Neural cell (in vitro differentiated cells): ENCODE measurements around the gene LYPLAL1. TPM values are rescaled to one million over a fixed set of nuclear protein-coding genes. Genes with fewer than 3 reads are reported as not detected.

ENCODE experiments used
- H2AFZ ChIP-seq: fragments of 200-600, 300-800 bp; sonication (generic), shearing (Covaris generic); 2 replicates; pipeline ENCODE4 v1.6.0; 2014; ENCODE audit warnings: low read depth, mild to moderate bottlenecking, antibody characterized with exemption, low read length, moderate library complexity
- H3F3A ChIP-seq: fragments of 200-600 bp; shearing (Covaris generic); 2 replicates; pipeline ENCODE4 v1.6.1; 2016; ENCODE audit warnings: mild to moderate bottlenecking, moderate library complexity, mixed read lengths, antibody characterized with exemption, low read length; ENCODE audit not compliant: insufficient read depth, poor library complexity, severe bottlenecking
- H3K27ac ChIP-seq: fragments of 200-600, 300-800 bp; sonication (generic), shearing (Covaris generic); 2 replicates; pipeline ENCODE4 v1.5.1; 2014; ENCODE audit warnings: mild to moderate bottlenecking, low read length, moderate library complexity
- H3K27me3 ChIP-seq: fragments of 300-800, 200-600 bp; sonication (generic), shearing (Covaris generic); 2 replicates; pipeline ENCODE4 v1.6.0; 2014; ENCODE audit warnings: mild to moderate bottlenecking, low read depth, low read length, moderate library complexity; ENCODE audit not compliant: insufficient read depth
- H3K36me3 ChIP-seq: fragments of 300-800, 200-600 bp; sonication (generic), shearing (Covaris generic); 2 replicates; pipeline ENCODE4 v1.5.1; 2014; ENCODE audit warnings: mild to moderate bottlenecking, antibody characterized with exemption, low read length, moderate library complexity; ENCODE audit not compliant: insufficient read depth
- H3K4me2 ChIP-seq: fragments of 300-800, 200-600 bp; sonication (generic), shearing (Covaris generic); 2 replicates; pipeline ENCODE4 v1.6.0; 2014; ENCODE audit warnings: mild to moderate bottlenecking, low read length
- H3K4me3 ChIP-seq: fragments of 300-800, 200-600 bp; sonication (generic), shearing (Covaris generic); 2 replicates; pipeline ENCODE4 v1.5.1; 2014; ENCODE audit warnings: mild to moderate bottlenecking, low read length, moderate library complexity
- H3K79me2 ChIP-seq: fragments of 200-600 bp; shearing (Covaris generic); replicated peaks from 2 replicates; pipeline ENCODE4 v1.6.0; 2014; ENCODE audit warnings: mild to moderate bottlenecking, low read length, moderate library complexity; ENCODE audit not compliant: insufficient read depth
- H3K9ac ChIP-seq: fragments of 300-800, 200-600 bp; sonication (generic), shearing (Covaris generic); 2 replicates; pipeline ENCODE4 v1.6.1; 2016; ENCODE audit warnings: mild to moderate bottlenecking, low read length, mixed read lengths
- H3K9me2 ChIP-seq: fragments of 200-600 bp; shearing (Covaris generic); 2 replicates; pipeline ENCODE4 v1.6.1; 2016; ENCODE audit warnings: mild to moderate bottlenecking, low read length, mixed read lengths; ENCODE audit not compliant: insufficient read depth
- H3K9me3 ChIP-seq: fragments of 200-600, 300-800 bp; sonication (generic), shearing (Covaris generic); 2 replicates; pipeline ENCODE4 v1.6.1; 2016; ENCODE audit warnings: mild to moderate bottlenecking, mixed run types, low read length, moderate library complexity, mixed read lengths
- H4K20me1 ChIP-seq: fragments of 200-600 bp; shearing (Covaris generic); 2 replicates; pipeline ENCODE4 v1.6.1; 2016; ENCODE audit warnings: mild to moderate bottlenecking, mixed run types; ENCODE audit not compliant: insufficient read depth
- EP300 ChIP-seq: fragments of 450-650 bp; conservative IDR thresholded peaks from 2 replicates; pipeline ENCODE4 v1.6.1; 2014; ENCODE audit warnings: antibody characterized with exemption, mild to moderate bottlenecking, moderate library complexity; ENCODE audit not compliant: poor library complexity, severe bottlenecking
- EZH2 ChIP-seq: fragments of 200-600, 300-800 bp; shearing (Covaris generic), sonication (generic); IDR thresholded peaks from 2 replicates; pipeline ENCODE4 v1.6.1; 2014; ENCODE audit warnings: antibody characterized with exemption, low read length, borderline replicate concordance, mild to moderate bottlenecking; ENCODE audit not compliant: insufficient read depth, poor library complexity, severe bottlenecking
- MXI1 ChIP-seq: fragments of 450-650 bp; conservative IDR thresholded peaks from 2 replicates; pipeline ENCODE4 v1.6.1; 2014; ENCODE audit warnings: antibody characterized with exemption, mild to moderate bottlenecking; ENCODE audit not compliant: poor library complexity, severe bottlenecking
- POLR2AphosphoS5 ChIP-seq: IDR thresholded peaks from 2 replicates; pipeline ENCODE4 v1.6.1; 2012
- RAD21 ChIP-seq: fragments of 450-650 bp; conservative IDR thresholded peaks from 2 replicates; pipeline ENCODE4 v1.6.1; 2014; ENCODE audit warnings: antibody characterized with exemption, mild to moderate bottlenecking, moderate library complexity
- SMC3 ChIP-seq: fragments of 450-650 bp; conservative IDR thresholded peaks from 2 replicates; pipeline ENCODE4 v1.6.1; 2014; ENCODE audit warnings: antibody characterized with exemption, mild to moderate bottlenecking, moderate library complexity; ENCODE audit not compliant: poor library complexity
- TAF1 ChIP-seq: IDR thresholded peaks from 2 replicates; pipeline ENCODE4 v1.6.1; 2012; ENCODE audit warnings: low read depth
- polyA plus RNA-seq: library from polyadenylated mRNA; depleted of rRNA; stranded (reverse); fragments of >200 nt; gene quantifications from 2 replicates; pipeline ENCODE4 v1.2.3, GENCODE V29; 2014
- TF ChIP-seq, protein P1 (sequence below): IDR thresholded peaks from 2 replicates; pipeline ENCODE4 v1.6.1; 2012; ENCODE audit warnings: borderline replicate concordance
- TF ChIP-seq, protein P2 (sequence below): fragments of 450-650 bp; IDR thresholded peaks from 2 replicates; pipeline ENCODE4 v1.5.1; 2014; ENCODE audit warnings: antibody characterized with exemption, mild to moderate bottlenecking, moderate library complexity; ENCODE audit not compliant: poor library complexity, severe bottlenecking

Gene LYPLAL1
- polyA plus RNA-seq, 1 donor from 2014 or later = 38.1 TPM

DNA sequence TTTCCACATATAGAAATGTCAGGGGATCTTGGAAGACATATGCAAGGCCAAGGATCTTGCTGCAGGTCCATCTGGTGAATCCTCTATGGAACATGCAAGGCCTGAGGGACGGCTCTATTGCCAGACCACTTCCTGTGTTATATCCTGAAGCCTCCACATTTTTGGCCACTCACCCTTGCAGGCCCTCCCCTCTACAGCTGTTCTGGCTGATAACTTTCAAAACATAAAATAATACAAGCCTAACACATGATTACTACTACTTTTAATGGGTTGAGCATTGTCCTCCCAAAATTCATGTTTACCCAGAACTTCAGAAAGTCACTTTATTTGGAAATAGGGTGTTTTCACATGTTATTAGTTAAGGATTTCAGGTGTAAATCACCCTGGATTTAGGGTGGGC is 18.5 kb upstream of the LYPLAL1 start:
- H3K79me2 ChIP-seq = no peaks in the 10 kb centered on the region
- H3K4me2 ChIP-seq = no peak overlapping the region
- no peak for TF ChIP-seq EZH2
- TF ChIP-seq, protein P1, sequence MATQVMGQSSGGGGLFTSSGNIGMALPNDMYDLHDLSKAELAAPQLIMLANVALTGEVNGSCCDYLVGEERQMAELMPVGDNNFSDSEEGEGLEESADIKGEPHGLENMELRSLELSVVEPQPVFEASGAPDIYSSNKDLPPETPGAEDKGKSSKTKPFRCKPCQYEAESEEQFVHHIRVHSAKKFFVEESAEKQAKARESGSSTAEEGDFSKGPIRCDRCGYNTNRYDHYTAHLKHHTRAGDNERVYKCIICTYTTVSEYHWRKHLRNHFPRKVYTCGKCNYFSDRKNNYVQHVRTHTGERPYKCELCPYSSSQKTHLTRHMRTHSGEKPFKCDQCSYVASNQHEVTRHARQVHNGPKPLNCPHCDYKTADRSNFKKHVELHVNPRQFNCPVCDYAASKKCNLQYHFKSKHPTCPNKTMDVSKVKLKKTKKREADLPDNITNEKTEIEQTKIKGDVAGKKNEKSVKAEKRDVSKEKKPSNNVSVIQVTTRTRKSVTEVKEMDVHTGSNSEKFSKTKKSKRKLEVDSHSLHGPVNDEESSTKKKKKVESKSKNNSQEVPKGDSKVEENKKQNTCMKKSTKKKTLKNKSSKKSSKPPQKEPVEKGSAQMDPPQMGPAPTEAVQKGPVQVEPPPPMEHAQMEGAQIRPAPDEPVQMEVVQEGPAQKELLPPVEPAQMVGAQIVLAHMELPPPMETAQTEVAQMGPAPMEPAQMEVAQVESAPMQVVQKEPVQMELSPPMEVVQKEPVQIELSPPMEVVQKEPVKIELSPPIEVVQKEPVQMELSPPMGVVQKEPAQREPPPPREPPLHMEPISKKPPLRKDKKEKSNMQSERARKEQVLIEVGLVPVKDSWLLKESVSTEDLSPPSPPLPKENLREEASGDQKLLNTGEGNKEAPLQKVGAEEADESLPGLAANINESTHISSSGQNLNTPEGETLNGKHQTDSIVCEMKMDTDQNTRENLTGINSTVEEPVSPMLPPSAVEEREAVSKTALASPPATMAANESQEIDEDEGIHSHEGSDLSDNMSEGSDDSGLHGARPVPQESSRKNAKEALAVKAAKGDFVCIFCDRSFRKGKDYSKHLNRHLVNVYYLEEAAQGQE = no peak
- no peak for TF ChIP-seq TAF1
- TF ChIP-seq, protein P2, sequence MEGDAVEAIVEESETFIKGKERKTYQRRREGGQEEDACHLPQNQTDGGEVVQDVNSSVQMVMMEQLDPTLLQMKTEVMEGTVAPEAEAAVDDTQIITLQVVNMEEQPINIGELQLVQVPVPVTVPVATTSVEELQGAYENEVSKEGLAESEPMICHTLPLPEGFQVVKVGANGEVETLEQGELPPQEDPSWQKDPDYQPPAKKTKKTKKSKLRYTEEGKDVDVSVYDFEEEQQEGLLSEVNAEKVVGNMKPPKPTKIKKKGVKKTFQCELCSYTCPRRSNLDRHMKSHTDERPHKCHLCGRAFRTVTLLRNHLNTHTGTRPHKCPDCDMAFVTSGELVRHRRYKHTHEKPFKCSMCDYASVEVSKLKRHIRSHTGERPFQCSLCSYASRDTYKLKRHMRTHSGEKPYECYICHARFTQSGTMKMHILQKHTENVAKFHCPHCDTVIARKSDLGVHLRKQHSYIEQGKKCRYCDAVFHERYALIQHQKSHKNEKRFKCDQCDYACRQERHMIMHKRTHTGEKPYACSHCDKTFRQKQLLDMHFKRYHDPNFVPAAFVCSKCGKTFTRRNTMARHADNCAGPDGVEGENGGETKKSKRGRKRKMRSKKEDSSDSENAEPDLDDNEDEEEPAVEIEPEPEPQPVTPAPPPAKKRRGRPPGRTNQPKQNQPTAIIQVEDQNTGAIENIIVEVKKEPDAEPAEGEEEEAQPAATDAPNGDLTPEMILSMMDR = no peak
- TF ChIP-seq RAD21 = no peak
- TF ChIP-seq MXI1 = no peak
- no peak for TF ChIP-seq EP300
- no peak for TF ChIP-seq POLR2AphosphoS5
- no peak for TF ChIP-seq SMC3
- H3K27me3 ChIP-seq = no peaks in the 10 kb centered on the region
- no peaks in the 10 kb centered on the region for H3K9me2 ChIP-seq
- no peaks in the 10 kb centered on the region for H3K9me3 ChIP-seq
- H3K27ac ChIP-seq = no peak overlapping the region
- no peak overlapping the region for H3K9ac ChIP-seq
- no peaks in the 10 kb centered on the region for H4K20me1 ChIP-seq
- no peaks in the 10 kb centered on the region for H3K36me3 ChIP-seq
- no peak overlapping the region for H3K4me3 ChIP-seq
- no peak overlapping the region for H2AFZ ChIP-seq
- H3F3A ChIP-seq = no peaks in the 10 kb centered on the region

DNA sequence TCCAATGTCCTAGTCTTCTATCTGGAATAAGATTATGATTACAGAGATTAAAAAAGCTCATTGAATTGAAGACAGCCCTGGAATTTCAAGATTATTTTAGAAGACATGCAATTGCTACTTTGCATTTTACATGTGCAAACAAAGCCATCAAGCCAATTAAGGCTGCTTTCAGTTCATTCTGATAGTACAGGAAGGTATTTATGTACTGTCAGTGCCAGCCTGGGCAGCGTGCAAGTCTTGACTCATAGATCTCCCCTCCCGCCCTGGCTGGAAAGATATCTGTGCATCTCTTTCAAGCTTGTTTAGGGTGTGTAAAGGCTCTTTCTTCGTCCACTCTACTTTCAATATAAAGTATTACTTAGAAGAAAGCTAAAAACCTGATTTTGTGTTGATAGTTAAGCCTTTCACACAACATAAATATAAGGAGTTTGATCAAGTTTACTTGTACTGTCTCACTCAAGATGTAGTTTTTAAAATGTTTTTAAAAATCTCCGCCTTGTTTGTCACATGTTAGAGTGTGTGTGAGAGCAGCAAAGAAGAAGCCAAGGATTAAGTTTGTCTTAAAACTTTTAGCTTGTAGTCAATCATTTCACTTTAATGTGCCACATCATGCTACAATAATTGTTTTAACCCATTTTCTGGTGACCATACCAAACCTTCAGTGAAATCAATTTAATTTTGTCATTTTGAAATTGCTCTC is 13.6 kb upstream of the LYPLAL1 start:
- Histone ChIP-seq H3K9me2 (no peaks in the 10 kb centered on the region), H3F3A (no peaks in the 10 kb centered on the region), H3K36me3 (no peaks in the 10 kb centered on the region), H3K79me2 (no peaks in the 10 kb centered on the region), H3K9me3 (no peaks in the 10 kb centered on the region), H3K27ac (no peak overlapping the region), H3K9ac (no peak overlapping the region), H2AFZ (no peak overlapping the region), H3K4me3 (no peak overlapping the region), H3K4me2 (no peak overlapping the region), H3K27me3 (no peaks in the 10 kb centered on the region), H4K20me1 (no peaks in the 10 kb centered on the region)
- TF ChIP-seq TAF1 = no peak
- TF ChIP-seq SMC3 = no peak
- TF ChIP-seq MXI1 = no peak
- no peak for TF ChIP-seq RAD21
- TF ChIP-seq EP300 = no peak
- TF ChIP-seq, protein P1 = no peak
- no peak for TF ChIP-seq POLR2AphosphoS5
- TF ChIP-seq, protein P2 = no peak
